Left colon (tissue), 2 donors: ENCODE results near the gene NAGLU. TPM values are rescaled to one million over a fixed set of nuclear protein-coding genes. Genes with fewer than 3 reads are reported as not detected.

ENCODE experiments used
- ATAC-seq: fragments of 200-7000 bp; cut with Tn5 transposase; one replicate; pipeline ENCODE4 v1.9.1; 2020; ENCODE audit warnings: mild to moderate bottlenecking, moderate library complexity
- DNase-seq, 2 donors: peaks; one replicate each; pipeline ENCODE4 v3.0.0-alpha.2; 2020
- intact Hi-C, 2 donors: fragments of 100-400 bp; cut with DNase I in 1 of 2; cut with micrococcal nuclease in 1 of 2; formaldehyde crosslinking; loops; one replicate each; pipeline versions ENCODE4 v1.11.2 to v1.14.0; 2022; cut with DNase I, micrococcal nuclease
- microRNA-seq, 2 donors: library from miRNA; unstranded; fragments of <30 nt; microRNA quantifications; one replicate each; pipeline versions ENCODE4 v1.1.0 to v1.2.0, GENCODE V29; 2020
- total RNA-seq, 2 donors: library from RNA; stranded (reverse); fragmentation: NEBNext Ultra II Directional; extraction: Animal tissue kit (Norgen Biotek cat#: 25700); gene quantifications; one replicate each; pipeline ENCODE4 v1.2.1, GENCODE V29; 2021
- donor health status: DM: no; HTN: no; CAD: no.
- donor health status: DM: yes; HTN: yes; CAD: no.

The NAGLU gene
- total RNA-seq, 2 donors from 2014 or later = 36.5 to 45.9 TPM

DNA sequence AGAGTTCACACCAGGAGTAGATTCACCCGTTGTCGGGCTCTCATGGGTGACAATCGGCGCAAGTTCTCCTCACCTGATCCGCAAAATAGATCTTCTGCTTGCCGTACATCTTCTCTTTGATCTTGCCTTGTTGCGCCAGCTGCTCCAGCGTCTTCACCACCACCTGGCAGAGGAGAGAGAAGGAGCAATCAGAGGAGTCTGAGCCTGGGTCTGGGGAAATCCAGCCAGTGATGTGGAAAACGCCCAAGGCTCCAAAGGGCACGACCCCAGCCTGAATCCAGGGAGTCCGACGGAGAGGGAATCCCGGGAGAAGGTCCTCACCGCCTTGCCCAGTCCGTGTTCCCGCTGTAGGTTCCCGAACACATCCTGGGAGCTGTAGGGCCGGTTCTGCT lies 41.1 kb downstream of the NAGLU start:
- ATAC-seq (peak; percentile 18), DNase-seq (no peak)
- intact Hi-C loops = loop anchor here in 1 of 2 donors (10.0 kb wide), 1 partner anchor 108 kb away; the partner anchor contains the start of genes CCR10 and CNTNAP1

DNA sequence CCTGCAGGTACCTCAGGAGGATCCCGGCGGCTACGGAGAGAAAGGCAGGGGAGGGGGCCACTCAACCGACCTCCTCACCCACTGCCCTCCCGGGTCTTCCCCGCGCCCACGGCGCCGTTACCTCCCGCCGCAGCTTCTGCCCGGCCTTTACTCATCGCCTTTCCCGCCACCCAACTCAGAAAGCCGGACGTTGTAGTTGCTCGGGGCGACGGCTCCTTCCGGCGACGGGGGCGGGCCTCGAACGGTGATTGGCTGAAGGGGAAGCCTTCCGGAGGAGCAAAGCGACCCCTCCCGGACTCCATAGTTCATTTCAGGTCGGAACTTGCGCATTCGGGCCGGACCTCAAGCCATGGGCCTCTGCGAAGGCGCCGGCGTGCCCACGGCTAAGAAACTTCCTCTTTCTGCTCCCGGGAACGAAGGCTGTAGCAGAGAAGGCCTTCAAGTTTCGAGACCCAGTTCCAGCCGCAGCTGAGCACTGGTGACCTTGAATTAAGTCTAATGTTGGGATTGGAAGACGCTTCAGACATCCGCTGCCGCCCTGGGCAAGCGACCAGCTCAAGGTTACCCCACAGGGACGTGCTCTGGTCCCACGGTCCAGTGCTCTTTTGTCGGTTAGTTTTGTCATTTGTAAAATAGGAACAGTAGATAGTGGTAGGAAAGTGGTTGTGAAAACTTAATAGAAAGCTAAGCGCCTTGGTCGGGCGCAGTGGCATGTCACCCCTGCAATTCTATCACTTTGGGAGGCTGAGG lies 41.7 kb downstream of the NAGLU start, which contains the start of gene PSMC3IP:
Gene PSMC3IP (minus strand): TSS at position 198 of the 750 bp plus-strand sequence. CDS start 43 bp downstream, at position 155.
- ATAC-seq (peak; percentile 91), DNase-seq (peak; percentile 96 to 97)
- intact Hi-C loops = loop anchor here in 1 of 2 donors (10.0 kb wide), 1 partner anchor 107 kb away; the partner anchor contains the start of genes CCR10 and CNTNAP1

DNA sequence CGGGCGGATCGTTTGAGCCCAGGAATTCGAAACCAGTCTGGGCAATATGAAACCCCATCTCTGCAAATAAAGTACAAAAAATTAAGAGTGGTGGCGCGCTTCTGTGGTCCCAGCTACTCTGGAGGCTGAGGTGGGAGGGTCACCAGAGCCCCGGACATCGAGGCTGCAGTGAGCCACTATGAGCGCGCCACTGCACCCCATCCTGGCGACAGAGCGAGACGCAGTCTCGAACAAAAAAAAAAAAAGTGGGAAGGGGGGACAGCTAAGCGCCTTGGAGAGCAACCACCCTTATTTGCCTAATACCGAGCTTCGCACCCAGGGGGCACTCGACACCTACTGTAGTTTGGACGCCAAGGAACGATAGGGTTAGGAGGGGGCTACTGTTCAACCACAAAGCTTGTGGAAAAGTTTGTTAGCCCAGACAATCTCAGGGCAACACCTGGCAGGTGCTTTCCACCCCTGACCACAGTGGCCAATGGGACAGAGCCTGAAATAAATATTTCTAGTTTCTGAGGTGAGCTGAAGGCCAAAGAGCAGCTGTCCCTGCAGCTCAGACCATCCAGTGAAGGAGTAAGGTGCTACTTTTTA lies 42.3 kb downstream of the NAGLU start:
- peak; percentile 74 to 89 for DNase-seq
- intact Hi-C loops = loop anchor here in 1 of 2 donors (10.0 kb wide), 1 partner anchor 106 kb away; the partner anchor contains the start of genes CCR10 and CNTNAP1
- ATAC-seq = peak; percentile 61

DNA sequence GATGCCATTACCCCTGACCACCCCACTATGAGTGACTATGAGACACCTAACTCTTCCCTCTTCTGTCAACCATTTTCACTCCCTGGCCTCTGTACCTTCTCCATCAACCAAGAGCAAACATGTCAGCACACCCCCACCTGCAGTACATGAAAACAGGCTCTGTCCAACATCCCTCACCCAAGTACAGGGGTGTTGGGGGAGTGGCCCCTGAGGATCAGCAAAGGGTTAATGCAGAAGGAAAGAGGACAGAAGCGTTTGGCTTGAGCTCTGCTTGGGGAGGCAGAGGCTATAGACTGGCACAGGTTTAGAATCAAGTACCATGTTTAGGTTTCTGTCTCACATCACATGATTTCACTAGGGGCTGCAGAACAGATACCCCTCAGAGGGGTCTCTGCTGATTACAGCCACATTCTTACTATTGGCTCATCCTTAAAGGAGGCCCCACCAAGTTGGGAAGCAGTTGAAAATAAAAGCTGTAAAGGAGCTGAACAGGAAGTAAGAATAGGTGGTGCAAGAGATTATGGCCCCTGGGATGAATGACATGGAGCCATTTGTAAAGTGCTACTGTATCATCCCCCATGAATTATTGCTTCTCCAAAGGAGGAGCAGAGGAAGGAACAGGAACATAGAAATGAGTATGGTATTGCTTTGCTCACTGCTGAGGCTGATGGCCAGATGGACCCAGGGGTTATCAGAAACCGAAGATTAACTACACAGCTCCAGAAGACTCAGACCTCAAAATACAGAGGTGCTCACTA lies 43.9 kb downstream of the NAGLU start:
- intact Hi-C loops = loop anchor here in 1 of 2 donors (10.0 kb wide), 1 partner anchor 105 kb away; the partner anchor contains the start of genes CCR10 and CNTNAP1
- no peak for DNase-seq
- ATAC-seq = no peak

DNA sequence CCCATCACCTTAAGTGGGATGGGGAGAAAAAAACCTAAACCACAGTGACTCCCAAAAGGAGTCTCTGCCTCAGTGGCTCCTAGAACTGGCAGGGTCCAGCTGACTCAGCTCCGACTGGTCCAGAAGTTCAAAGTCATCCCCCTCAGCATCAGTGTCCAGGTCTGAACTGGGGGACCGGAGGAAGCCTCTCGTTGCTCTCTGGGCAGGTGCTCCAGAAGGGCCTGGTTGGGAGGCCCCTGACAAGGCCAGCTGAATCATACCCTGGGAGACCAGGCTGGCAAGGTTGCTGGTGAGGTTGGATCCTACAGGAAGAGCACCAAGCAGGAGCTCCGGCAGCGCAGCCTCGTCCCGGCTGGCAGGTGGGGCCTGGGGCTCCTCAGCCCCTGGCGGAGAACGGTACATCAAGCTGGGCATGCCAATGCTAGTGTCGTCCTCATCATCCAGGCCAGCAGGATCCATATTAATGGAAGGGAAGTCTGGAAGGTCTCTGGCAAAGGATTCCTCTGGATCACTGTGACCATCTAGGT lies 45.8 kb downstream of the NAGLU start:
- ATAC-seq = no peak
- no peak for DNase-seq
- intact Hi-C loops = no loop called here

DNA sequence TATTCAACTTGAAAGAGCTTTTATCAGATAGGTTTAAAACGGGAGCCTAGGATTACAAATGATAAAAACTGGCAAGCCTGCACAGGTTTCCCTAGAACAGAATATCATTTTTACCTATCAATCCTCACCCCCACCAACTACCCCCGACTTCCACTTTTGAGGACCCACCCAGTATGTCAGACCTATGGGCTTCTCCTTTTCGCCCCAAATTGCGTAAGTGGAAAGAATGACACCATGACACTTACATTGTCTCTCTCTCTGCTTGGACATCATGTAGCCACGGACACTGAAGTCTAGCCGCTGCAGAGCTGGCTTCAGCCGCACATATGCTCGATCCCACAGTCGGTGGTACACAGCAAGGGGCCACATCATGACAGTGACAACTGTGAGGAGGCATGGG lies 48.8 kb downstream of the NAGLU start:
- DNase-seq (no peak), ATAC-seq (no peak)
- intact Hi-C loops = no loop called here

DNA sequence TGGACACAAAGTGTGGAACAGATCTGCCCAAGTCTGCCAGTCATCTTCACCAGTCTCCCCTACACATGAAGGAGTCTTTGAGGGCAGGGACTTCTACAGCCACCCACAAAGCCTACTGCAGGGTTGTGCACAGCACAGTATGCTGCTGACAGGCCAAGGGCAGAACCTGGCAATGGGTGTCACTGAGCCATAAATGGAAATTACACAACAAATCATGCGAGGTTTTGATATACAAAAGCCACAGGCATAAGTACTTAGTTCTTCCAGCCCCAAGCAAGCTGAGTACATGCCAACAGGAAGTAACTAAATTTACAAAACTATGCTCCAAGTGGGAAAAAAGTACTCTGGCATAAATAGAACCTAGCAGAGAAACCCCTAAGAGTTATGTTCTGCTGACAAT lies 49.3 kb downstream of the NAGLU start:
- ATAC-seq (no peak), DNase-seq (no peak)
- intact Hi-C loops = no loop called here

DNA sequence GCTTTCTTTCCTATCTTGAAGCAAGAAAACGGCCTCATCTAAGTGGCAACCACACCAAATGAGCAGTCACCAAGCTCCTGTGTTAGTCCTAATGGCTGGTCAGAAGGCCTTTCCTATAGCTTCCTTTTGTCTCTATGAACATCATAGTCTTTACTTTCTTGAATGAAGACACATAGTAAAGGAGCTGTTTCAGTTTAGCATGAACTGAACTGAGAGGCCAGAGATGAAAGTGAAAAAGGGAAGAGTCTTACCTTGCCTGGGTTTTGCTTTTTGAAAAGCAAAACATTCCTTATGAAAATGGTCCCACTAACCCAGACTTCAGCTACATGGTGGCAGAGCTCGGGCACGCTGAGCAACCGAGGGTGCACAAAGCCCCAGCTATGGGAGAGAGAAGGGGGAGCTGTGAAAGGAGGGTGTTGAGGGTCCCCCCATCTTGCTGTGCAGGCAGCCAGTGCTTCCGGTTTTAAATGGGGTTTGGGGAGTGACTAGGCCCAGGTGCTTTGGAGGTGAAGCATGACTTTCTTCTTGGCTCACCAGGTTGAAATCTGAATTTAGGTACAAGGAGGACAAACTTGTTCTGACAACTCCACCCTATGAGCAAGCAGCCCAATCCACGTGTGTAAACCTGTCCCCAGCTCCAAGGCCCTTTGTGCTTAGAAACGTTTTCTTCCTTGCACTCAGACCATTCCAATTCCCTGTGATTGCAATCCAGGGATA lies 50.6 kb downstream of the NAGLU start:
- ATAC-seq (no peak), DNase-seq (no peak)
- intact Hi-C loops = no loop called here

DNA sequence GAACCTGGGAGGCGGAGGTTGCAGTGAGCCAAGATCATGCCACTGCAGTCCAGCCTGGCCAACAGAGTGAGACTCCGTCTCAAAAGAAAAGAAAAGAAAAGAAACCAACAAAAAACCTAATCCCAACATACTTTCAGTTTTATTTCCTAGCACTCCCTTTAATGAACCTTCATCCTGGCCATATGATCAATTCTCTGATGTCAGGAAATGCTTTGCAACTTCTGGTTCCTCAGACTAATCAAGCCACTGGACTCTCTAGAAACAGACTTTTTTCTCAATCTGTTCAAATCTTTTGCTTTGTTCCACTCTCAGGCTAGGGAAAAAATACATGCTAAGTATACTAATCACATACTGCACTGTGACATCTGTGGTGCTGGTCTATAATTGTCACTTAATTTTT lies 54.8 kb downstream of the NAGLU start:
- DNase-seq (no peak), ATAC-seq (no peak)
- intact Hi-C loops = no loop called here

DNA sequence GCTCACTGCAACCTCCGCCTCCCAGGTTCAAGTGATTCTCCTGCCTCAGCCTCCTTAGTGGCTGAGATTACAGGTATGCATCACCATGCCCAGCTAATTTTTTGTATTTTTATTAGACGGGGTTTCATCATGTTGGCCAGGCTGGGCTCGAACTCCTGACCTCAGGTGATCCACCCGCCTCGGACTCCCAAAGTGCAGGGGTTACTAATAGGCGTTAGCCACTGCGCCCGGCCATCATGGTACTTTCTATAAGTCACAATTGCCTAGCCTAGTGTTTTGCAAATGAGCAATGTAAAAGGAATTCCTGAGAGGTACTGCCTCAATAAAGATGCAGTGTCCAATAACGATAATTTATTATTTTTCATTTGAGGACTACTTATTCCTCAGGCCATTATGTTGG lies 55.4 kb downstream of the NAGLU start:
- ATAC-seq (no peak), DNase-seq (no peak)
- intact Hi-C loops = no loop called here

Small RNA genes within 50 kb of the gene (microRNA-seq; reads per million reads assigned to microRNA genes)
- 5.4 to 5.9 reads per million in 2 donors for gene MIR5010
- gene MIR548AT = 0.53 to 1.4 reads per million in 2 donors

Other genes starting within 250 kb of the NAGLU start
- gene STAT5A, start 247.7 kb upstream of the NAGLU start, total RNA-seq = 10 to 100 TPM; 19.8 to 28.1 TPM
- 100 to 1,000 TPM; 150 to 212 TPM for gene STAT3, start 147.8 kb upstream of the NAGLU start, total RNA-seq
- gene CAVIN1, start 113.0 kb upstream of the NAGLU start, total RNA-seq = 10 to 100 TPM; 21.9 to 62.0 TPM
- gene ATP6V0A1, start 77.4 kb upstream of the NAGLU start, total RNA-seq = 10 to 100 TPM; 92.6 to 96.2 TPM
- under 1 TPM; 0.85 to 0.98 TPM for gene HSD17B1, start 16.7 kb downstream of the NAGLU start, total RNA-seq
- gene COASY, start 25.9 kb downstream of the NAGLU start, total RNA-seq = 100 to 1,000 TPM in 1 of 2 donors, 10 to 100 TPM in 1; 92.6 to 122 TPM
- 10 to 100 TPM; 95.1 to 98.8 TPM for gene MLX, start 30.9 kb downstream of the NAGLU start, total RNA-seq
- 1 to 10 TPM; 1.6 to 2.2 TPM for gene PSMC3IP, start 41.5 kb downstream of the NAGLU start, total RNA-seq
- 10 to 100 TPM; 49.0 to 71.6 TPM for gene RETREG3, start 73.1 kb downstream of the NAGLU start, total RNA-seq
- gene TUBG1, start 73.4 kb downstream of the NAGLU start, total RNA-seq = 10 to 100 TPM; 24.3 to 39.7 TPM
- gene TUBG2, start 123.0 kb downstream of the NAGLU start, total RNA-seq = 1 to 10 TPM; 4.4 to 7.7 TPM
- 10 to 100 TPM; 15.0 to 16.6 TPM for gene PLEKHH3, start 140.8 kb downstream of the NAGLU start, total RNA-seq
- gene CCR10, start 145.6 kb downstream of the NAGLU start, total RNA-seq = 1 to 10 TPM in 1 of 2 donors, under 1 TPM in 1; 0.58 to 2.4 TPM
- 1 to 10 TPM; 1.2 to 4.6 TPM for gene CNTNAP1, start 146.3 kb downstream of the NAGLU start, total RNA-seq
- 10 to 100 TPM; 24.9 to 28.0 TPM for gene EZH1, start 208.8 kb downstream of the NAGLU start, total RNA-seq
- 1 to 10 TPM; 5.0 to 7.7 TPM for gene RAMP2, start 225.0 kb downstream of the NAGLU start, total RNA-seq
- 10 to 100 TPM; 81.5 to 83.6 TPM for gene VPS25, start 237.2 kb downstream of the NAGLU start, total RNA-seq
- gene WNK4, start 244.4 kb downstream of the NAGLU start, total RNA-seq = 10 to 100 TPM; 32.7 to 41.2 TPM